GM12878 (cell line): ENCODE results near the gene VIT.

Experiments
- BMI1 ChIP-seq: fragments of 450-650 bp; IDR thresholded peaks from 2 replicates; pipeline ENCODE4 v1.6.1; 2016; ENCODE audit warnings: mild to moderate bottlenecking, moderate library complexity, borderline replicate concordance
- CBX3 ChIP-seq: fragments of 200-600 bp; sonication (generic); IDR thresholded peaks from 2 replicates; pipeline ENCODE4 v1.6.1; 2016; ENCODE audit warnings: low read depth, borderline replicate concordance
- CREM ChIP-seq: IDR thresholded peaks from 2 replicates; pipeline ENCODE4 v1.6.1; 2014; ENCODE audit warnings: antibody characterized with exemption, low read depth
- EZH2 ChIP-seq: IDR thresholded peaks from 2 replicates; pipeline ENCODE4 v1.6.1; 2012; ENCODE audit warnings: low read depth, mild to moderate bottlenecking, control low read depth, inconsistent platforms, low read length, borderline replicate concordance; ENCODE audit not compliant: control insufficient read depth
- HCFC1 ChIP-seq: fragments of 150-350 bp; IDR thresholded peaks from 2 replicates; pipeline ENCODE4 v1.6.1; 2014; ENCODE audit warnings: low read length
- POLR2A ChIP-seq: IDR thresholded peaks from 2 replicates; pipeline ENCODE4 v1.6.1; 2011; ENCODE audit warnings: low read depth, mild to moderate bottlenecking, low read length
- RCOR1 ChIP-seq: conservative IDR thresholded peaks from 2 replicates; pipeline ENCODE4 v1.6.1; 2012; ENCODE audit warnings: low read depth, low read length, improper control_type of control experiment
- SIN3A ChIP-seq: IDR thresholded peaks from 2 replicates; pipeline ENCODE4 v1.6.1; 2012; ENCODE audit warnings: low read depth, low read length, improper control_type of control experiment
- TAF1 ChIP-seq: IDR thresholded peaks from 2 replicates; pipeline ENCODE4 v1.6.1; 2011; ENCODE audit warnings: mild to moderate bottlenecking, low read depth, low read length, borderline replicate concordance
- ZNF274 ChIP-seq: IDR thresholded peaks from one replicate; pipeline ENCODE4 v1.8.0; 2011; ENCODE audit not compliant: insufficient read length, insufficient read depth
- TF ChIP-seq, protein P1 (sequence below), 3 experiments: IDR thresholded peaks in 2 of 3; conservative IDR thresholded peaks in 1 of 3; 2 replicates each; pipeline ENCODE4 v1.5.1; 2011; ENCODE audit warnings: low read depth in 3 of 3, low read length in 3 of 3, mild to moderate bottlenecking in 3 of 3, control low read depth in 2 of 3, moderate library complexity in 2 of 3, inconsistent platforms in 1 of 3, mixed read lengths in 1 of 3; ENCODE audit not compliant: control insufficient read depth in 2 of 3, insufficient read depth in 1 of 3; ENCODE audit errors: extremely low read depth in 1 of 3

DNA sequence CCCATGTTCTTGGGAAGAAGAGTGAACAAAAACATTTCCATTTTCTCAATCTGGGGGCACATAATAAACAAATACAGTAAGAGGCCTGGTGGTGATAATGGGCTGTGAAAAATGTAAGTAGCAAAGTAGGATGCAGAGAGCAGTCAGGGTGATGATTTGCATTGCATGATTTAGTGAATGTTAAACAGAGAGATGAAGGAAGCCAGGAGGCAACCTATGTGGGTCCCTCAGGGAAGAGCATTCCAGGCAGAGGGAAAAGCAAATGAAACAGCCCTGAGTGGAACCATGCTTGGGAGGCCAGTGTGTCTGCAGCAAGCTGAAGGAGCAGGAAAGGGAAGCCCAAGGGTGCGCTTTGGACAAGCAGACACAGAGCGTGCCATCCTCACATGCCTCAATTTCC is 5.4 kb downstream of the VIT start:
- no peak for TF ChIP-seq RCOR1
- no peak for TF ChIP-seq HCFC1
- TF ChIP-seq TAF1 = no peak
- TF ChIP-seq, protein P1, sequence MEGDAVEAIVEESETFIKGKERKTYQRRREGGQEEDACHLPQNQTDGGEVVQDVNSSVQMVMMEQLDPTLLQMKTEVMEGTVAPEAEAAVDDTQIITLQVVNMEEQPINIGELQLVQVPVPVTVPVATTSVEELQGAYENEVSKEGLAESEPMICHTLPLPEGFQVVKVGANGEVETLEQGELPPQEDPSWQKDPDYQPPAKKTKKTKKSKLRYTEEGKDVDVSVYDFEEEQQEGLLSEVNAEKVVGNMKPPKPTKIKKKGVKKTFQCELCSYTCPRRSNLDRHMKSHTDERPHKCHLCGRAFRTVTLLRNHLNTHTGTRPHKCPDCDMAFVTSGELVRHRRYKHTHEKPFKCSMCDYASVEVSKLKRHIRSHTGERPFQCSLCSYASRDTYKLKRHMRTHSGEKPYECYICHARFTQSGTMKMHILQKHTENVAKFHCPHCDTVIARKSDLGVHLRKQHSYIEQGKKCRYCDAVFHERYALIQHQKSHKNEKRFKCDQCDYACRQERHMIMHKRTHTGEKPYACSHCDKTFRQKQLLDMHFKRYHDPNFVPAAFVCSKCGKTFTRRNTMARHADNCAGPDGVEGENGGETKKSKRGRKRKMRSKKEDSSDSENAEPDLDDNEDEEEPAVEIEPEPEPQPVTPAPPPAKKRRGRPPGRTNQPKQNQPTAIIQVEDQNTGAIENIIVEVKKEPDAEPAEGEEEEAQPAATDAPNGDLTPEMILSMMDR (IDR thresholded peaks at IDR 0.05 in 2 of 3, conservative IDR thresholded peaks at IDR 0.05 in 1 of 3; ENCODE audit: control insufficient read depth in 2 of 3, extremely low read depth in 1 of 3, insufficient read depth in 1 of 3, low read depth in 3 of 3, low read length in 3 of 3) = no peak
- TF ChIP-seq POLR2A = no peak
- TF ChIP-seq BMI1 = no peak
- TF ChIP-seq CBX3 = no peak
- TF ChIP-seq ZNF274 = no peak
- TF ChIP-seq EZH2 = no peak
- TF ChIP-seq SIN3A = no peak
- no peak for TF ChIP-seq CREM
